ENCODE measurements around the gene RAD21L1.

- TF ChIP-seq CTCF (IDR thresholded peaks at IDR 0.05) (no peak), POLR2A (IDR thresholded peaks at IDR 0.05; ENCODE audit: low read depth) (no peak), POLR2AphosphoS5 (IDR thresholded peaks at IDR 0.05) (no peak)
Observed at GRCh38 chr20:1185316-1185741, 40.5 kb upstream of the RAD21L1 start.

Measured in esophagus muscularis mucosa (tissue), 3 donors.